Stimulated activated CD8-positive, alpha-beta memory T cell treated with anti-CD3 and anti-CD28 coated beads, Interleukin-4, amount 100 ng/mL, for 1 hour (primary cell): ENCODE measurements around the gene HLTF.
A peak's percentile ranks its signal among the peaks of the same experiment; 100 is the strongest.

ENCODE experiments used
- DNase-seq, 2 donors: peaks; one replicate each; pipeline ENCODE4 v3.0.0-alpha.2; 2020; ENCODE audit warnings: low read depth in 2 of 2, low spot score in 1 of 2

The HLTF gene

GRCh38 chr3:149020196-149020838 lies 66.0 kb downstream of the HLTF start:
- no peak for DNase-seq

GRCh38 chr3:149019580-149019979 lies 66.8 kb downstream of the HLTF start:
- no peak for DNase-seq

- no peak for DNase-seq
Measured at GRCh38 chr3:149018247-149018646, 68.1 kb downstream of the HLTF start.

GRCh38 chr3:149016669-149017541 lies 69.4 kb downstream of the HLTF start:
- DNase-seq = no peak

GRCh38 chr3:149016242-149016641 lies 70.1 kb downstream of the HLTF start:
- no peak for DNase-seq

- no peak for DNase-seq
Measured at GRCh38 chr3:149015393-149015792, 70.9 kb downstream of the HLTF start.

GRCh38 chr3:149013726-149014125 lies 72.6 kb downstream of the HLTF start:
- no peak for DNase-seq

GRCh38 chr3:149011676-149012075 lies 74.7 kb downstream of the HLTF start:
- no peak for DNase-seq

GRCh38 chr3:149010966-149011365 lies 75.4 kb downstream of the HLTF start:
- DNase-seq = no peak

GRCh38 chr3:149010504-149010951 lies 75.8 kb downstream of the HLTF start:
- DNase-seq = no peak

- peak in 1 of 2 donors; percentile 9 for DNase-seq
Measured at GRCh38 chr3:149009732-149010131, 76.6 kb downstream of the HLTF start.

- no peak for DNase-seq
Measured at GRCh38 chr3:149007567-149008257, 78.6 kb downstream of the HLTF start.

GRCh38 chr3:149005416-149005815 lies 80.9 kb downstream of the HLTF start:
- DNase-seq = no peak

- no peak for DNase-seq
Measured at GRCh38 chr3:149004622-149005021, 81.7 kb downstream of the HLTF start.

- no peak for DNase-seq
Measured at GRCh38 chr3:149003653-149004305, 82.6 kb downstream of the HLTF start.

GRCh38 chr3:149001727-149002126 lies 84.6 kb downstream of the HLTF start:
- DNase-seq = no peak

- no peak for DNase-seq
Measured at GRCh38 chr3:149000206-149000745, 86.1 kb downstream of the HLTF start.

- no peak for DNase-seq
Measured at GRCh38 chr3:148999806-149000205, 86.5 kb downstream of the HLTF start.

GRCh38 chr3:148998715-148999423 lies 87.5 kb downstream of the HLTF start:
- no peak for DNase-seq

- DNase-seq = no peak
Measured at GRCh38 chr3:148998297-148998696, 88.0 kb downstream of the HLTF start.
